Breast epithelium (tissue), 3 donors: ENCODE results near the gene NYAP2.

ENCODE experiments used
- POLR2A ChIP-seq: fragments of 450-650 bp; IDR thresholded peaks from one replicate; pipeline ENCODE4 v1.6.1; 2016; ENCODE audit warnings: antibody characterized with exemption, mild to moderate bottlenecking, moderate library complexity
- POLR2AphosphoS5 ChIP-seq, 3 donors: sonication (generic); formaldehyde crosslinking; IDR thresholded peaks; one replicate each; pipeline ENCODE4 v1.6.1; 2017; ENCODE audit warnings: antibody characterized with exemption in 3 of 3
- TF ChIP-seq, protein P1 (sequence below), 3 donors: fragments of 450-650 bp; IDR thresholded peaks; one replicate each; pipeline ENCODE4 v1.5.1; 2016 to 2017; ENCODE audit warnings: antibody characterized with exemption in 3 of 3, mild to moderate bottlenecking in 3 of 3, moderate library complexity in 3 of 3

DNA sequence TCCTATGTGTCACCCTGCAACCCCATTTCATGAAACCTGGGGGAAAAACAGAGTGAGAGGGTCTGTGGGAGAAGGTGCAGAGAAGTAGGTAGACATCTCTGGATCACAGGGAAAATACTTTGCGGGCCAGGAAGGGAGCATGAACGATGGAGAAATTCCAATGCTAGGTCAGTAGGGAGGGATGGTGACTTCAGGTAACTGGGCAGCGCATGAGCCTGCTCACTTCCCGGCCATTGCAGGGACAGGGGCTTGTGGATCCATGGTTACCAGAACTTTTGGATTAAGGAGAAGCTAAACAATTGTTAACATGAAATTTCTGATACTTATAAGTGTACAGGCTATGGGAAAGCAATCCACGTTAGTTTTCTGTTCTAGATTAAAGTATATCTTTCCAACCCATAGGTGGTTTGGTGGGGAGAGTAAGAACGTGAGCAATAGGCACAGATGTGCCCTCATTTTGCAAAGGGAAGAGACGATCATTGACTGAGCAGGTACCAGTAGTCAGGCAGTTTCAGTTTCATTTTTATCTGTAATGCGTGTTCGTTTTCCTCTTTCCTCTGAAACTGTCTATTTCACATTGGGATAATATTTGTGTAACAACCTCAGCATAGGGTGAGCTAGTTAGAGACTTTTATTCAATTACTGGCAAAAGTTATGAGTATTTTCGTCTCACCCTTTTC is 65.0 kb downstream of the NYAP2 start:
- TF ChIP-seq, protein P1, sequence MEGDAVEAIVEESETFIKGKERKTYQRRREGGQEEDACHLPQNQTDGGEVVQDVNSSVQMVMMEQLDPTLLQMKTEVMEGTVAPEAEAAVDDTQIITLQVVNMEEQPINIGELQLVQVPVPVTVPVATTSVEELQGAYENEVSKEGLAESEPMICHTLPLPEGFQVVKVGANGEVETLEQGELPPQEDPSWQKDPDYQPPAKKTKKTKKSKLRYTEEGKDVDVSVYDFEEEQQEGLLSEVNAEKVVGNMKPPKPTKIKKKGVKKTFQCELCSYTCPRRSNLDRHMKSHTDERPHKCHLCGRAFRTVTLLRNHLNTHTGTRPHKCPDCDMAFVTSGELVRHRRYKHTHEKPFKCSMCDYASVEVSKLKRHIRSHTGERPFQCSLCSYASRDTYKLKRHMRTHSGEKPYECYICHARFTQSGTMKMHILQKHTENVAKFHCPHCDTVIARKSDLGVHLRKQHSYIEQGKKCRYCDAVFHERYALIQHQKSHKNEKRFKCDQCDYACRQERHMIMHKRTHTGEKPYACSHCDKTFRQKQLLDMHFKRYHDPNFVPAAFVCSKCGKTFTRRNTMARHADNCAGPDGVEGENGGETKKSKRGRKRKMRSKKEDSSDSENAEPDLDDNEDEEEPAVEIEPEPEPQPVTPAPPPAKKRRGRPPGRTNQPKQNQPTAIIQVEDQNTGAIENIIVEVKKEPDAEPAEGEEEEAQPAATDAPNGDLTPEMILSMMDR (IDR thresholded peaks at IDR 0.05), result no peak
- TF ChIP-seq POLR2A (no peak), POLR2AphosphoS5 (IDR thresholded peaks at IDR 0.05) (no peak)
